Gastroesophageal sphincter (tissue), 3 donors: ENCODE measurements around the gene PGLYRP4.

Source experiments
- CTCF ChIP-seq, 4 experiments: fragments of 200-600 bp in 2 of 4; fragments of 450-650 bp in 2 of 4; sonication (generic) in 1 of 4; IDR thresholded peaks; one replicate each; pipeline ENCODE4 v1.5.1; 2017 to 2019; ENCODE audit warnings: antibody characterized with exemption in 4 of 4, mild to moderate bottlenecking in 2 of 4, moderate library complexity in 2 of 4
- EP300 ChIP-seq: sonication (generic); formaldehyde crosslinking; IDR thresholded peaks from one replicate; pipeline ENCODE4 v1.6.1; 2017; ENCODE audit warnings: antibody characterized with exemption, mild to moderate bottlenecking
- POLR2A ChIP-seq, 2 donors: fragments of 450-650 bp; IDR thresholded peaks; one replicate each; pipeline ENCODE4 v1.6.1; 2017; ENCODE audit warnings: antibody characterized with exemption in 2 of 2, mild to moderate bottlenecking in 2 of 2, moderate library complexity in 1 of 2

- TF ChIP-seq CTCF (IDR thresholded peaks at IDR 0.05) (peak in 1 of 4 experiments; percentile 10), POLR2A (IDR thresholded peaks at IDR 0.05) (no peak), EP300 (no peak)
These were observed 4.7 kb upstream of the PGLYRP4 start for GRCh38 chr1:153353226-153353947.
